ENCODE data around the gene POU6F2.
"Not testable (repeated sequence)": the region's sequence is repeated elsewhere in the genome, so short reads cannot be mapped to it uniquely, and the experiment has no call there.

Gene POU6F2

GRCh38 chr7:38938001-38938485 is 39.7 kb upstream of the POU6F2 start:
- no peaks in the 10 kb centered on the region for H3K27me3 ChIP-seq (ENCODE audit: insufficient read depth, poor library complexity, severe bottlenecking)
- no peak overlapping the region for H3K4me3 ChIP-seq (replicated peaks; ENCODE audit: insufficient read depth, low read length)
- no peak overlapping the region for H3K27ac ChIP-seq (replicated peaks)
- TF ChIP-seq CTCF (IDR thresholded peaks at IDR 0.05; ENCODE audit: insufficient read depth, low read length) (no peak), REST (IDR thresholded peaks at IDR 0.05; ENCODE audit: insufficient replicate concordance, low read depth) (no peak), GABPA (IDR thresholded peaks at IDR 0.05; ENCODE audit: low read depth) (no peak), SPI1 (IDR thresholded peaks at IDR 0.05; ENCODE audit: borderline replicate concordance, low read depth) (no peak), POLR2AphosphoS5 (IDR thresholded peaks at IDR 0.05; ENCODE audit: low read depth) (no peak)
- no peak for DNase-seq (ENCODE audit: low read depth in 1 of 2, low spot score in 1 of 2)

- H3K4me3 ChIP-seq (replicated peaks; ENCODE audit: insufficient read depth, low read length): no peak overlapping the region
- no peaks in the 10 kb centered on the region for H3K27me3 ChIP-seq (ENCODE audit: insufficient read depth, poor library complexity, severe bottlenecking)
- TF ChIP-seq CTCF (IDR thresholded peaks at IDR 0.05; ENCODE audit: insufficient read depth, low read length) (no peak), REST (IDR thresholded peaks at IDR 0.05; ENCODE audit: insufficient replicate concordance, low read depth) (no peak), POLR2AphosphoS5 (IDR thresholded peaks at IDR 0.05; ENCODE audit: low read depth) (no peak), GABPA (IDR thresholded peaks at IDR 0.05; ENCODE audit: low read depth) (no peak), SPI1 (IDR thresholded peaks at IDR 0.05; ENCODE audit: borderline replicate concordance, low read depth) (no peak)
- no peak overlapping the region for H3K27ac ChIP-seq (replicated peaks)
- DNase-seq (ENCODE audit: low read depth in 1 of 2, low spot score in 1 of 2): no peak
These were observed 39.1 kb upstream of the POU6F2 start for GRCh38 chr7:38938589-38938988.

GRCh38 chr7:38940774-38941173 is 36.9 kb upstream of the POU6F2 start:
- H3K27me3 ChIP-seq (ENCODE audit: insufficient read depth, poor library complexity, severe bottlenecking): no peaks in the 10 kb centered on the region
- DNase-seq (ENCODE audit: low read depth in 1 of 2, low spot score in 1 of 2): no peak
- H3K4me3 ChIP-seq (replicated peaks; ENCODE audit: insufficient read depth, low read length): no peak overlapping the region
- TF ChIP-seq POLR2AphosphoS5 (IDR thresholded peaks at IDR 0.05; ENCODE audit: low read depth) (no peak), GABPA (IDR thresholded peaks at IDR 0.05; ENCODE audit: low read depth) (no peak)
- no peak overlapping the region for H3K27ac ChIP-seq (replicated peaks)

- TF ChIP-seq CTCF (IDR thresholded peaks at IDR 0.05; ENCODE audit: insufficient read depth, low read length) (no peak), GABPA (IDR thresholded peaks at IDR 0.05; ENCODE audit: low read depth) (no peak), REST (IDR thresholded peaks at IDR 0.05; ENCODE audit: insufficient replicate concordance, low read depth) (no peak), SPI1 (IDR thresholded peaks at IDR 0.05; ENCODE audit: borderline replicate concordance, low read depth) (no peak), POLR2AphosphoS5 (IDR thresholded peaks at IDR 0.05; ENCODE audit: low read depth) (no peak)
- no peak overlapping the region for H3K27ac ChIP-seq (replicated peaks)
- H3K27me3 ChIP-seq (ENCODE audit: insufficient read depth, poor library complexity, severe bottlenecking): no peaks in the 10 kb centered on the region
- DNase-seq (ENCODE audit: low read depth in 1 of 2, low spot score in 1 of 2): no peak
- no peak overlapping the region for H3K4me3 ChIP-seq (replicated peaks; ENCODE audit: insufficient read depth, low read length)
These were observed 35.2 kb upstream of the POU6F2 start for GRCh38 chr7:38942431-38943051.

GRCh38 chr7:38947541-38947940 is 30.2 kb upstream of the POU6F2 start:
- not testable (repeated sequence) for DNase-seq (ENCODE audit: low read depth in 1 of 2, low spot score in 1 of 2); H3K4me3 ChIP-seq (replicated peaks; ENCODE audit: insufficient read depth, low read length); H3K27ac ChIP-seq (replicated peaks); H3K27me3 ChIP-seq (ENCODE audit: insufficient read depth, poor library complexity, severe bottlenecking)

Measured in HL-60 (cell line).